Colon (tissue), 2 donors: ENCODE data around the gene CACNB1.

Experiments
- FAIRE-seq: peaks from 2 replicates; lab custom pipeline; 2012; peaks lifted over from hg19 to GRCh38; lab: Jason Lieb, UNC
- donor health status: control.
- donor health status: control.

CACNB1 gene

DNA sequence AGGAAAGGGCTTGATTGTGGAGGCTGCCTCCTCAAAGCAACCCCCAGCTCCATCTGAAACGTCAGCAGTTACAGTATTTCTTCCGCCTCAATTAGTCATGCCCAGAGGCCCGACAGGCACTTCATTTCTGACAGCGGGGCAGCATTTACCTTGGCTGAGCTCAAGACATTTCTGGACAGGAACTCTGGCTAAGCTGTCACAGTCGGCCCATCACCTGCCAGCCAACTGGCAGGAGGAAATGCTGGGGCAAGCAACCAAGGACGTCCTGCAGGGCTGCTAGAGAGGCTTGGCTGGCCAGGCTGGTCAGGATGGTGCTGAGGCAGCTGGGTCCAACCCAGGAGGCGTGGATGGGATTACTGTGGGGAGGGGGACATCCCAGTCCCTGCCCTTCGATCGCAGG lies 73.8 kb downstream of the CACNB1 start:
- FAIRE-seq = no peak
